ENCODE results near the gene GLP1R.
A peak's percentile ranks its signal among the peaks of the same experiment; 100 is the strongest.

Gene GLP1R

DNA sequence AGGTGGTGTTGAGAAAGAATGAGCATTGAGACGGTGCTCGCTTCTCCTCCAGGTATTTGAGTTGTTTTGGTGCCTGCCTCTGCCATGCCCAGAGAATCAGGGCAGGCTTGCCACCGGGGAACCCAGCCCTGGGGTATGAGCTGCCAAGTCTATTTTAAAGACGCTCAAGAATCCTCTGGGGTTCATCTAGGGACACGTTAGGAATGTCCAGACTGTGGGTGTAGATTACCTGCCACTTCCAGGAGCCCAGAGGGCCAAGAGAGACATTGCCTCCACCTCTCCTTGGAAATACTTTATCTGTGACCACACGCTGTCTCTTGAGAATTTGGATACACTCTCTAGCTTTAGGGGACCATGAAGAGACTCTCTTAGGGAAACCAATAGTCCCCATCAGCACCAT is 38.1 kb downstream of the GLP1R start:
- TF ChIP-seq, protein P1, sequence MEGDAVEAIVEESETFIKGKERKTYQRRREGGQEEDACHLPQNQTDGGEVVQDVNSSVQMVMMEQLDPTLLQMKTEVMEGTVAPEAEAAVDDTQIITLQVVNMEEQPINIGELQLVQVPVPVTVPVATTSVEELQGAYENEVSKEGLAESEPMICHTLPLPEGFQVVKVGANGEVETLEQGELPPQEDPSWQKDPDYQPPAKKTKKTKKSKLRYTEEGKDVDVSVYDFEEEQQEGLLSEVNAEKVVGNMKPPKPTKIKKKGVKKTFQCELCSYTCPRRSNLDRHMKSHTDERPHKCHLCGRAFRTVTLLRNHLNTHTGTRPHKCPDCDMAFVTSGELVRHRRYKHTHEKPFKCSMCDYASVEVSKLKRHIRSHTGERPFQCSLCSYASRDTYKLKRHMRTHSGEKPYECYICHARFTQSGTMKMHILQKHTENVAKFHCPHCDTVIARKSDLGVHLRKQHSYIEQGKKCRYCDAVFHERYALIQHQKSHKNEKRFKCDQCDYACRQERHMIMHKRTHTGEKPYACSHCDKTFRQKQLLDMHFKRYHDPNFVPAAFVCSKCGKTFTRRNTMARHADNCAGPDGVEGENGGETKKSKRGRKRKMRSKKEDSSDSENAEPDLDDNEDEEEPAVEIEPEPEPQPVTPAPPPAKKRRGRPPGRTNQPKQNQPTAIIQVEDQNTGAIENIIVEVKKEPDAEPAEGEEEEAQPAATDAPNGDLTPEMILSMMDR (IDR thresholded peaks at IDR 0.05; ENCODE audit: borderline replicate concordance, control extremely low read depth, extremely low read depth, insufficient read depth, missing control alignments), result no peak
- DNase-seq (ENCODE audit: low spot score), result no peak
- in situ Hi-C loops (cut with MboI; ENCODE audit: low sequenced_read_pairs, unreplicated experiment), result no loop called here

DNA sequence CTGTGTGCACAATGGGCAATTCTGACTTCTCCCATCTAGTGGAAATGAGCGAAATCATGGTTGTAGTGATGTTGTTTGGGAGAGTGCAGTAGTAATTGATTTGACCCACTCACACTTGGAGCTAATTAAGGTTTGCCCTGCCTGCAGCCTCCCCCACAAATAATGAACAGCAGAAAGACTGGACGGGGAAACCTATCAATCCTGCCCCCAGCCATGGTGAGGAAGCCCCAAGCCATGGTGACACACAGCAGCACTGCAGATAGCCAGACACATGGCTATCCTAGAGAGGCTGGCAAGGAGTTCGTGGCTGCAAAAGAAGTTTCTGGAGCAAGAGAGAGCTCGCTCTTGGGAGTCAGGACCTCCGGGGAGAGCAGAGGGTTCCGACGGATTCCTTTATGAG is 38.6 kb downstream of the GLP1R start:
- TF ChIP-seq, protein P1 (IDR thresholded peaks at IDR 0.05; ENCODE audit: borderline replicate concordance, control extremely low read depth, extremely low read depth, insufficient read depth, missing control alignments), result no peak
- in situ Hi-C loops (cut with MboI; ENCODE audit: low sequenced_read_pairs, unreplicated experiment), result no loop called here
- DNase-seq (ENCODE audit: low spot score), result no peak

DNA sequence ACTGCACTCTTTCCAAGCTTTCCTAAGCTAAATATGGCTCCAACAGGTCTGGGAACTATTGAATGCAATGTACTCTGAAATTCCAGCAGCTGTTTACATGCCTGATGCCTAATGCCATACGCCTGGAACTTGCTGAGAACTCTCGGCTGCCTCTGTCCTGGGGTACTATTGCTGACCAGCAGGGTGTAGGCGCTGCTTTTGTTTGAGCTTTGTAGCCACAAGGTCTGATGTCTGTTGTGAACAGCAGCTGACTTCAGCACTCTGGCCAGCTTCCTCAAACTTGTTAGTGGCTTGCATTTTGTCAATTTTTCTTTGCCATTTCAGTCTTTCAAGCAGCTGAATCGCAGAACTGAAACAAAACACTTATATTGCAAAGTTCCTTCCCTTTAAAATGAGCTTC is 39.8 kb downstream of the GLP1R start:
- peak; percentile 17 for DNase-seq (ENCODE audit: low spot score)
- TF ChIP-seq, protein P1 (IDR thresholded peaks at IDR 0.05; ENCODE audit: borderline replicate concordance, control extremely low read depth, extremely low read depth, insufficient read depth, missing control alignments), result no peak
- in situ Hi-C loops (cut with MboI; ENCODE audit: low sequenced_read_pairs, unreplicated experiment), result no loop called here

DNA sequence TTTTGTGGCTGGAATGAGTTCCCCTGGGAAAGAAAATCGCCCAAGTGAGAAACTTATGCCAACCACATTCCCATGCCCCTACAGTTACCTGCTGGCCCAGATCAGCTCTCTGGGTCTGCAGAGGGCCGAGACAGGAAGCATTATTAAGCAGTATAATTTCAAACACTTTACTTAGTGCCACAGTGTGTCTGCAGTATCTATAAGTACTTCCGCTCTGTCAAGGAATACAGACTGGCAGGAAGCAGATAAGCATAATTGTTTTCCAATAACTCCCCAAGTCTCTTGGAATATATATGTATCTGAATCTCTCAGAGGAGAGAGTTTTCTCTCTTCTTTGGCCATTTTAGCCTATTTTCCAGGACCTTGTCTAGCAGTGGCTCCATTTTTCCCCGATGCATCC is 41.5 kb downstream of the GLP1R start:
- TF ChIP-seq, protein P1 (IDR thresholded peaks at IDR 0.05; ENCODE audit: borderline replicate concordance, control extremely low read depth, extremely low read depth, insufficient read depth, missing control alignments), result no peak
- in situ Hi-C loops (cut with MboI; ENCODE audit: low sequenced_read_pairs, unreplicated experiment), result no loop called here
- DNase-seq (ENCODE audit: low spot score), result no peak

DNA sequence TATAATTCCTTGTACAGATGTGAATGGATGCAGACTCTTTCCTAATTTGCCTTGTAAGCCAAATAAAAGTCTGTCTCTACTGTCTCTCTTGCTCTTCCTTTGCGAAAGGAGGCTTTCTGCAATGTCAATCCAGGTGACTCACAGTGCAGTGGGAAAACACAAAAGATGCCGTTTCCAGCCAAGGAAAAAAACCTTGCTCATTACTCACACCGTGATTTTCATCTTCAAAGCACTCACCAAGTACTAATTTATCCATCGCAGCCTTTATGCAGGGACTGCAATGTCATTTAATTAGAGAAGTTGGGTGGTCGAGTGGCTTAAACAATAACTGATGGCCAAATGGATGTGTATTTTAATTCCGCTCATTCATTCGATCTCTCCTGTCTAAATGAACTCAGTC is 42.6 kb downstream of the GLP1R start:
- TF ChIP-seq, protein P1 (IDR thresholded peaks at IDR 0.05; ENCODE audit: borderline replicate concordance, control extremely low read depth, extremely low read depth, insufficient read depth, missing control alignments), result no peak
- no peak for DNase-seq (ENCODE audit: low spot score)
- in situ Hi-C loops (cut with MboI; ENCODE audit: low sequenced_read_pairs, unreplicated experiment), result no loop called here

DNA sequence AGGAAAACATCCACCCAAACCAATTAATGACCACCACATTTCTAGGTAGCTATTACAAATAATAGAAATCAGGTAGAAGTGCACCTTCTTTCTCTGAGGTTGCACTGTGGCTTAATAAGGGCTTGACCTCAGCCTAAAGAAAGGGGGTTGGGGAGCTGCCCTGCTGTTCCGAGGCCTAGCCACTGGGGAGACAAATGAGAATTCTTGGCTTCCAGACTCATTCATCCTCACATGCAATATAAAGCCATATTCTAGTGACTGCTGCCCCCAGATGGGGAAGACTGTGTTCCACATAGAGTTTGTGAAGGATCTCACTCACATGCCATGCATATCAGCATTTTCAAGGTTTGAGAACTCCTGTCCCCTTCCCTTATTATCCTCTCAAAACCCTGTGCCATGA is 43.5 kb downstream of the GLP1R start:
- in situ Hi-C loops (cut with MboI; ENCODE audit: low sequenced_read_pairs, unreplicated experiment), result no loop called here
- TF ChIP-seq, protein P1 (IDR thresholded peaks at IDR 0.05; ENCODE audit: borderline replicate concordance, control extremely low read depth, extremely low read depth, insufficient read depth, missing control alignments), result no peak
- DNase-seq (ENCODE audit: low spot score), result no peak
